Vein endothelial cell (primary cell): ENCODE results near the gene ATOX1. TPM values are rescaled to one million over a fixed set of nuclear protein-coding genes. Genes with fewer than 3 reads are reported as not detected.

Experiments
- small RNA-seq: library from RNA; depleted of rRNA; stranded (forward); fragments of <200 nt; gene quantifications from one replicate; pipeline ENCODE3, GENCODE V24; 2012
- total RNA-seq: library from RNA; depleted of rRNA; stranded (reverse); fragments of >200 nt; gene quantifications from 2 replicates; pipeline ENCODE4 v1.2.3, GENCODE V29; 2012

Gene ATOX1
- total RNA-seq = 58.5 and 88.5 TPM in 2 replicates

GRCh38 chr5:151758430-151759241 is at the start of gene ATOX1:
Gene ATOX1, minus strand, starts transcription at chr5:151758631. Its CDS starts 80 bp downstream, at chr5:151758551.

GRCh38 chr5:151771259-151772028 is 13.0 kb upstream of the ATOX1 start, which contains the start of gene G3BP1:
Gene G3BP1, plus strand, starts transcription at chr5:151771954. Its CDS starts 14,667 bp downstream, at chr5:151786621.

Small RNA genes lying within 50 kb of the gene (small RNA-seq; reads per million reads assigned to genes)
- not detected for gene RN7SKP232

Other genes with a start within 250 kb of the ATOX1 start
- under 0.01 TPM in 1 of 2 replicates, not detected in the other for gene FAT2, start 167.3 kb downstream of the ATOX1 start, total RNA-seq
- gene SPARC, start 71.7 kb downstream of the ATOX1 start, total RNA-seq = 1,259 and 1,486 TPM in 2 replicates
- 212 and 299 TPM in 2 replicates for gene G3BP1, start 13.3 kb upstream of the ATOX1 start, total RNA-seq
- not detected in 2 replicates for gene GLRA1, start 166.2 kb upstream of the ATOX1 start, total RNA-seq